COLO829 (cell line): ENCODE data around the gene PTPRN2.

Experiments
- DNase-seq: peaks from one replicate; pipeline ENCODE4 v3.0.0; 2012; ENCODE audit warnings: low spot score

The PTPRN2 gene

DNA sequence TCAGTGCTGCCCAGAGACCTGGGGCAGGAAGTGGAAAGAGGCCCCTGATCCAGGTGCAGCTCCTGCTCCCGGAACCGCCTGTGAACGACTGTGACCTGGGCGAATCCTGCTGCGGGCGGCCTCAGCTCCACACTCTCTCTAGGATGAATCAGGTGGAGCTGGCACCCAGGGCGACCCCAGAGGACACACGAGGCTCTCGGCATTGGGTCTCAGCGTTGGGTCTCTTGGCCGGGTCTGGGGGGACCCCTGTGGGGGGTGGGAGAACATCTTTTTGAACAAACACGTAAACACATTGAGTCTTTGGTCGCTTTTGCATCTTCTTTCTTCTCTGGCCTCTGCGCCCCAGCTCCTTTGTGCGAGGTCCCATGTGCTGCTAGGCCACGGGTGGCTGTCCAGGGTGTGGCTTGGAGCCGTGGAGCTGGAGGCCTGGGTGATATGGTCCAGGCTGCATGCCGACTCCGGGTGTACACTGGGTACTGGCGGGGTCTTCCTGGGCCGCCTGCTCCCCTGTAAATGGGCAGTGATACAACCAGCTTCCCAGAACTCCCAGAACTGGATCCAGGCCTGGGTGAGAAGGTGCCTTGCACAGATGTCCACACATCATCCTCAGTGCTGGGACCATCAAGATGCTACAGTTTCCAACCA lies 815.0 kb downstream of the PTPRN2 start:
- DNase-seq, result no peak

DNA sequence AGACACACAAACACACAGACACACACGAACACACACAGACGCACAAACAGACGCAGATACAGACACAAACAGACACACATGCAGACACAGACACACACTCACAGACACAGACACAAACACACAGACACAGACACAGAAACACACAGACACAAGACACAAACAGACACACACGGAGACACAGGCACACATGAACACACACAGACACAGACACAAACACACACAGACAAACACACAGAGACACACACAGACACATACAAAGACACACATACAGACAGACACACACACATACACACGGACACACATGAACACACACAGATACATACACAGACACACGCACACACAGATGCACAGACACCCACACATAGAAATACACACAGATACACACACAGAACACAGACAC lies 815.9 kb downstream of the PTPRN2 start:
- no peak for DNase-seq

DNA sequence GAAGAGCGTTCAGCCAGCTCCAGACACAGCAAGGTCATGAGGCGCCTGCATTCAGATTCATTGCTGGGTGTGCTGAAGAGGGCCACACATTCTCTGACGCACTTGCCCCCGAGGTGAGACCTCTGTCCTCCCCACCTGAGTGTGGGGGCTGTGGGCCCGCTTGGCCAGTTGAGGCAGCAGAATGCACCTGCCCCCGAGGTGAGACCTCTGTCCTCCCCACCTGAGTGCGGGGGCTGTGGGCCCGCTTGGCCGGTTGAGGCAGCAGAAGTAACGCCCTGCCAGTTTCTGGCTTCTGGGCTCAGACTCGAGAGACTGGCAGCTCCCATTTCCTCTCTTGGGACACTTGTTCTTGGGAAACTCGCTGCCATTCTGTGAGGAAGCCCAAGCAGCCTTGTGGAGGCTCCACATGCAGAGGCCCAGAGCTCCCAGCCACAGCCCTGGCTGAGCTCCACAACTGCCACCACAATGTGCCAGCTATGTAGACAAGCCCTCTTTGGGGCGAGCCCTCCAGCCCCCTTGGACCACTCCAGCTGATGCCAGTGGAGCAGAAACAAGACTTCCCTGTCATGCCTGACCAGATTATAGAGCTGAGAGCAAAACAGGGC lies 816.8 kb downstream of the PTPRN2 start:
- no peak for DNase-seq

DNA sequence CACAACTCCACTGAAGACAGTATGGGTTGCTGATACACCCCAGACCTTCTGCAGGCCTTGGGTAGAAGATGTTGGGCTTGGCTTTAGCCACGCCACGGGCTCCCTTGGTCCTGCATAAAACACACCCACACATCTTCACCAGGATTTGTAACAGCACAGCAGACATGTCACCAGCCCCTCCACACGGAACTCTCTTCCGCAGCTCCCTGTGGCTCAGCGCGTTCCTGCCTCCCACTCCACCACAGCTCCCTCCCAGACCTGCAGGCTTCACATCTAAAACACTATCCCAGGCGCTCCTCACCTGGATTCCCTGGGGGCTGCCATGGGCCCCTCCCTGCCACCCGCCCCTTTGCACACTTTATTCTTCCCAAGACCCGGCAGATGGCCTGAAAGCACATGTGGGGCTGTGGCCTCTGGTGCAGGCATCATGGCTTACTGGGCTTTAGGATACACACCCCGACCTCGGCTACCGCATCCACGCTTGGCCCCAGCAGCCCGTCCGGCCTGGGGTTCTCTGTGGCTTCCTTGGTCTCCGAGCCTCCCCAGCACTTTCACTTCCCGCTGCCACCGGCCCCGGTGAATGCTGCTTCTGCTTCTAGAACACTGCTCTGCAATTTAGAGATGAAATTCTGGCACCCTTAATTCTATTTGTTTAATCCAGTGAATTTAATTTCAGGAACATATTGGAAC lies 818.0 kb downstream of the PTPRN2 start:
- DNase-seq, result no peak

DNA sequence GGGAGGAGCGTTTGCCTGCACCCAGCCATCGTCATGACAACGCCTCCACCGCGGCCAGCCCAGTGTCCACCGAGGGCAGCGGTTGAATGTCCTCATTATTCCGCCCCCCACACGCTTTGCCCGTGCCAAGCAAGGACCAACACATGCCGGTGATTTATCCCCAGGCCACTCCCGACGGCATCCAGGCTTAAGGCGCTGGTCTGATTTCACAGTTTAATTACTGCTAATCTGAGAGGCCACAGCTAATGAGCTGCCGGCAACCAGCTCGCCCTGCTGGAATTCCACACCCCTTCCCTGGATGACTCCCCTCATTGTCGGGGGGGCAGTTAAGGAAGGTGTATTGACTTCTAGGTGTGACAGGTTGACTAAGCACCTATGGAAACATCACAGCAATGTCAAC lies 818.5 kb downstream of the PTPRN2 start:
- no peak for DNase-seq

DNA sequence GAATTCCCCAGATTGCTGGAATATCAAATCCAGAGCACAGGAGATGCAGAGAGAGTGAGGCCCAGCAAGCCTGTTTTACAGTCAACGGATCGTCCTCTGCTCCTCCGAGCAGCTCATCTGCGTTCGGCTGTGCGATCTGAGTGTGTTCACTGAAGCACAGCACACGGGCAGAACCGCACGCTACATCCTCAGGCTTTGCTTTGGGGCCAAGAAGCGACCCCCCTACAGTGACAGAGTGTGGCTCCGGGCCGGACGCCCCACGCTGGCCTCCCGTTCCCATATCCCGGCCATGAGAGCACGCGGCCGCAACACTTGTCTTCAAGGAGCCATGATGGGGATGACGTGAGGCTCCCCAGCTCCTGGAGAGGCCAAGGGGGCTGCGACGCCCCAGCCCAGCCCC lies 819.4 kb downstream of the PTPRN2 start:
- no peak for DNase-seq

DNA sequence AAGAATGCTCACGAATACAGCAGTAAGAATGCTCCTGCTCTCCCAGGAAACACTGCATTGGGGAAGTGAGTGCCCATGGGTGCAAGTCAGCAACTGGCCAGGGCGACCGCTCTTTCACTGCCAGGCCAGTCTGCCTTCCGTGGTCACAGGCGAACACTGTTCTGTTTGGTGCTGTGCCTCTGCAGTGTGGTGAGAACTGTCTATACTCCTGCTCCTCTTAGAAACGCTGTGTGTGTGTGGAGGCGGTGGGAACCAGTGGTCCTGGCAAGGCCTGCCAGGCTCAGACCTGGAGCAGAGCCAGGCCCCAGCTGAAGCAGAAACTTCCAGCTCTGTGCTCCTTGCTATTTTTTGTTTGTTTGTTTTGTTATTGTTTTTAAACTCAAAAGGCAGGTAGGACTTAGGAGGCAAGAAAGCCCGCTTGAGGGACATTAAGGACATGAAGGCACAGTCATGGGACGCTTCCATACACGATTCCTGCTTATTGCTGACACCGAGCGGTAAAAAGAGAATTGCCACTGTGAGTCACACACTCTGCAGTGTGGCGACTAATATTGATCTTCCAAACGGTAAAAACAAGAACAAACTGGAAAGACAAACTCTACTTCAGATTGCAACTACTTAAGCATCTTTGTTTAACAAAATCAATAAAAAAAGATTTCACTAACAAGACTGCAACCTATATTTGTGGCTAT lies 820.0 kb downstream of the PTPRN2 start:
- DNase-seq, result no peak

DNA sequence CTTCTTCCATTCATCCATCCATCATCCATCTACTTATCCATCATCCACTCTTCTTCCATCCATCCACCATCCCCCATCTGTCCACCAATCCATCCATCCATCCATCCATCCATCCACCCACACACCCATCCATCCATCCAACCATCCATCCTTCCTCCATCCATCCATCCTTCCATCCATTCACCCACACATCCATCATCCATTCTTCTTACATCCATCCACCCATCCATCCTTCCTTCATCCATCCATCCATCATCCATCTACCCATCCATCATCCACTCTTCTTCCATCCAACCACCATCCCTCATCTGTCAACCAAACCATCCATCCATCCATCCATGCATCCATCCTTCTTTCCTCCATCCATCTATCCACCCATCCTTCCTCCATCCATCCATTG lies 821.5 kb downstream of the PTPRN2 start:
- no peak for DNase-seq

DNA sequence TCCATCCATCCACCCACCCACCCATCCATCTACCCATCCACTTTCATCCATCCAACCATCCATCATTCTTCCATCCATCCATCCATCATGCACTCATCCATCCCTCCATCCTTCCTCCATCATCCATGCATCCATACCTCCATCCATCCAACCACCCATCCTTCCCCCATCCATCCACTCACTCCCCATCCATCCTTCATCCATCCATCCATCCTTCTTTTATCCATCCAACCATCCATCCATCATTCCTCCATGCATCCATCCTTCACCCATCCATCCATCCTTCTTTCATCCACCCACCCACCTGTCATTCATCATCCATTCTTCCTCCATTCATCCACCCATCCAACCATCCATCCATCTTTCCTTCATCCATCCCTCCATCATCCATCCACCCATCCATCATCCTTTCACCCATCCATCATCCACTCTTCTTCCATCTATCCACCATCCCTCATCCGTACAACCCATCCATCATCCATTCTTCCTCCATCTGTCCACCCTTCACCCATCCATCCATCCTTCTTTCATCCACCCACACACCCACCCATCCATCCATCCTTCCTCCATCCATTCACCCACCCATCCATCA lies 822.6 kb downstream of the PTPRN2 start:
- no peak for DNase-seq

DNA sequence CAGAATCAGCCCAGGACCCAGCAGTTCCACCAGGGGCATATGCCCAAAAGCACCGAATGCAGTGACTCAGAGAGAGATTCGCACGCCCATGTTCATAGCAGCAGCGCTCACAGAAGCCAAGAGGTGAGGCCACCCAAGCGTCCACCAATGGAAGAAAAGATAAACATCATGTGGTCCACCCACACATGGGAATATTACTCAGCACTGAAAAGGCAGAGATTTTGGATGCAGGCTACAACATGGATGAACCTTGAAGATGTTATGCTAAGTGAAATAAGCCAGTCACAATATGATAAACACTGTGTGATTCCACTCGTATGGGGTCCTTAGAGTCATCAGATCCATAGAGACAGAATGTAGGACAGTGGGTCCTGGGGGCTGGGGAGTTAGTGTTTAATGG lies 823.4 kb downstream of the PTPRN2 start:
- DNase-seq, result no peak

DNA sequence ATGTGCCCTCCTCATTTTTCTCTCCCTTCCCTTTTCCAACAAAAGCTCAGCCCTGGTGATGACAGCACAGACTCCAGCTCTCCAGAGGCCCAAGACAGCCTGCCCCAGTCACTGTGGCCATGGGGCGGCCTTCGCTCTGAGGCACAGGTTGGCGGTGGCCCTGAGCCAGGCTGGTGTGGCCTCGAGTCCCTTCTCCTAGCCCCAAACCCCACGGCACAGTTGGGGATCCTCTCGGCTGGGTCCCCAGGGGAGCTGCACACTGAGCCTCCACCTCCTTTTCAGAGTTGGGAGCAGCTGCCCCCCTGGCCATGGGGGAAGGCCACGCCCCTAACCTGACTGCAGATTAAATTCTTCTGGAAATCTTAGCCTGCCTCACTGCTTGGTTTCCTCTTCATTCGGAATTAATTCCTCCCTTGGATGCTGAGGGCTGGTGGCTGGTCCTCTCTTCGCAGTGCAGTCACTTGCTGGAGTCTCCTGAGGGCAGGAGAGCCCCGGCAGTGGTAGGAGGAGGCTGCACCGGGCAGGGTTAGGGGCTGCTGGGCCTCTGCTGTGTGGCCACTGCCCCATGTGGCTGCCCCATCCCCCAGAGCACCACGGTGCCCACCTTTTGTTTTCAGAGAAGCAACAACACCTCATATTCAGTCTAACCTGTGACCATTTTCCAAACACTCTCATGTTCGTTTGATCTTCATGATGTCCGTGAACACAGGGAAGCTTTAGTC lies 824.2 kb downstream of the PTPRN2 start:
- DNase-seq, result no peak

DNA sequence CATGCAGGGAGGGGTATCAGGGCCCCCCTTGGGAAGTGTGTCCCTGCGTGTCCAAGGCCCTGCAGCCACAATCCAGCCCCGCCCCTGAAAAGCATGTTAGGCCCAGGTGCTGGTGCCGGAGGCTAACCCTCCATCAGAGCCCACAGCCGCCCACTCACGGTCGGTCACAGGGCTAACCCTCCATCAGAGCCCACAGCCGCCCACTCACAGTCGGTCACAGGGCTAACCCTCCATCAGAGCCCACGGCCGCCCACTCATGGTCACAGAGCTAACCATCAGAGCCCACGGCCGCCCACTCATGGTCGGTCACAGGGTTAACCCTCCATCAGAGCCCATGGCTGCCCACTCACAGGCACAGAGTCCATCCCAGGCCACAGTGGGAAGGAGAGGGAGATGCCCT lies 824.8 kb downstream of the PTPRN2 start:
- DNase-seq, result no peak

DNA sequence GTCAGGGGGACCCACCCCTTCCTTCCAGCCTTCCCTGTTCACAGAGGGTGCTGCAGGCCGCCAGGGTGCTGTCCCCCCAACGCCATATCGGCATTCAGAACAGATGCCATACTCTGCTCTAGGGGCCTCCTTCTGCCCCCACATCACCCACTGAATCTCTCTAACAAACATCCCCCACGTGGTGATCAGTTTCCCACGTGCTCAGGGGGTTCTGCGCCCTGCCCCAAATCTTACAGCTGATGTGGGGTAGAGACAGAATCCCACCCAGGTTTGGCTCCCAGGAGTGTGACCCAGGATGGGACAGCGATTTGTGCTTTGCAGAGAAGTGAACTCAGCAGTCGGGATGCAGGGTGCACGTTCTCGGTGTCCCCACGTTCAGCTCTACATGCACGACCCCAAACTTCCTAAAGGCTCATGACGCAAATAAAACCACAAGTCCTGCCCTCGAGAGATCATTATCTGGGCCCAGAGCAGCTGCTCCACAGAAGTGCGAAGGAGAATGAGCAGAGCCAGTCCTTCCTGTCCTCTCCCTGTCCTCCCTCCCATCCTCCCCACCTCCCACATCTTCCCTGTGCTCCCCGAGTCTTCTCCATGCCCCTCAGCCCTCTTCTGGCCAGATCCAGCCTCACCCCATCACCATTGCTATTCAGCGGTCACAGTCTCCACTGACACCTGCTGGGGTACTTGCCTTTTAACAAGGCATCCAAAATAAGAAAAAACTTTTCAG lies 827.5 kb downstream of the PTPRN2 start:
- DNase-seq, result no peak

DNA sequence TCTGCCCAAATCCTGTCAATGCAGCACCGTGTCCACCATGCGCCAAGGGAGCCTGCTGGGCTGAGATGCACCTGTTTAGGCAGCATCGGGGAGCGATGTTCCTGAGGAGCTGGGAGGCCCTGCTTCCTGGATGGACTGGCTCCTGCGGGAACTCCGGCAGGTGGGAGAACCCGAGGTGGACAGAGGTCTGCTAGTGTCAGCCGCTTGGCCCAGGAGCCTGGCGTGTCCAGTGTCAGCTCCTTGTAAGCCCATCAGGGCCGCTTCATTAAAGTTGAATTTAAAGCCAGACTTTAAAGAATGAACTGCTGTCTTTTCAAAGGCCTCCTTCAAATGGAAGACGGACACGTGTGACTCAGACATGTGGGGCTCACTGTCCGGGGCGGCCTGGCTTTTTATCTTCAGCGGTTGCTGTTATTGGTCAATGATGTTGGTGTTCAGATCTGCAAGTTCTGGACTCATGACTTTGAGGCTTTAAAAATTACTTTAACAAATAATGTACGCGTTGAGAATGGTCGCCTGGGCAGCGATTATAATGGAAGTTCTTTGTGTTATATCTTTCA lies 828.3 kb downstream of the PTPRN2 start:
- no peak for DNase-seq

DNA sequence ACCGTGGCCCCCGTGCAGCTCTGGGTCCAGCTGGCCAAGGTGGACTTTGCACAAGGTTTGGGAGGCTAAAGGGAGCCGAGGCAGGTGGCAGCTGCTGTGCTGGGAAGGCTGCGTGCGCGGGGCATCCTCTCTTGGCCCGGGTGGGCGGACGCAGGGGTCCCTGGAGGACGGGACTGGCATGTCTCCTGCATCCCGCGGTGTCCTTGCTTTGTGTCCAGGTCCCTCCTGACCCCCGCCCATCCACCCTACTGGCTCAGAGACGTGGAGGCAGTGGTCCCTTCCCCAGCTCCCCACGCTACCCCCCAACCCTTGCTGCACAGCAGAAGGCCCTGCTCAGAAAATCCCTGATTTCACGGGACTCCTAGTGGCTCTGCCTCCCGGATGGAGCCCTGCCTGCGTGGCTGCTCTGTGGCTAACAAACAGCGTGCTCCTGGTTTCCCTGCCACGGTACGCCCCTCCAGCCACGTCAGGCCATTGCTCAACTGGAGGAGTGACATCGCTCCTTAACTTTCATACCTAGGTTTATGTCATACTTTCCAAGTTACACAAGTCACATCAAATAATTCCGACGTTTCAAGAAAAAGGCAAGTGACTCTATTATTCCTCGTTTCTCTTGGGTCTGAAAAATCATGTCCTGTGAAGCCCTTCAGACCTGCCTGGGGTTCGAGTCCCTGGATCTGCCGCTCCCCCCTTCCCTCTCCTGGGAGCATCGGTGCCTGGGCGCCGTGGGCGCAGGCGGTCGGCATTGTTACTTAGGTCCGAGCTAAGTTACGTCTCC lies 829.0 kb downstream of the PTPRN2 start:
- DNase-seq, result no peak

DNA sequence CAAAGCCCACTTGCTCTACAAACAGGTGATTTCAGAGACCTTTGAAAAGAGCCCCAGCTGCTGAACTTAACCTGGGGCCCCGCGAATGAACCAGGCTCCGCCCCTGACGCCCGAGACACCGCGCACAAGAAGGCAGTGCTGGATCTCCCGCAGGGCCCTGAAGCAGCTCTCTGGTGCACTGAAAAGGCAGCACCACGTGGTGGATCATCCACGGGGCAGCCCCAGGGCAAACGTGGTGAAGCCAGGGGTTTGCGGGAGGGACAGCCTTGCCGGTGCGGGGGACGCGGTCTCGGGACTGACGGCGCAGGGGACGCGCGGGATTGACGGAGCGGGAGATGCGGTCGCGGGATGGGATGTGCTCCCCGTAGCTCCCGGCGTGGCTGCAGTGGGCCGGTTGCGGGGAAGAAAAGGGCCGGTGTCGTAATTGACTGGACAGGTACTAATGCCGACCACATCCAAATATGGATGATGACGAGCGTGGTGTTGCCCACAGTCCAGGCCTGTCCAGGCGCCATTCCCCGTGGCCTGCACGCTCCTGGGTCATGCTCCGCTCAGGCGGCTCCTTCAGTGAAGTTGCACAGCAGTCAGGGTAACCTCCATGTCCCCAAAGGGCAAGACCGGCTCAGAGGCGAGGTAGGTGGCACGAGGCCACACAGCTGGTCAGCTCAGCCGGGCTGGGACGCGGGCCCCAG lies 829.7 kb downstream of the PTPRN2 start:
- no peak for DNase-seq

DNA sequence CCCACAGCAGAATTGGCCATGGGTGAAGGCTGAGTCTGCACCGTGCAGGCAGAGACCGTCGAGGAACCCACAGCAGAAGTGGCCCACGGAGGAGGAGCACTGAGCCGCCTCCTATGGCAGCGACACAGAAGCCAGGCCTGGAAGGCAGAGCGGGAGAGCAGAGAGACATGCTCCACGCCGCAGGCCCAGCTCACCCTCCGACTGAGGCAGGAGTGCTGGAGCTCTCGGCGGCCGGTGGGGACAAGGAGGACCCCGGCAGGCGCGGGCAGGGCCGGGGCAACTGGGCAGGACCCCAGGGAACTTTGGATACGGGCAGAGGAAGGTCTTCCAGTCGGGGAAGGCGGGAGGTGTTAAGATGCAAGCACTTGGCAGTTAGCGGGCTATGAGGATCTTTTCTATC lies 830.4 kb downstream of the PTPRN2 start:
- DNase-seq, result no peak

DNA sequence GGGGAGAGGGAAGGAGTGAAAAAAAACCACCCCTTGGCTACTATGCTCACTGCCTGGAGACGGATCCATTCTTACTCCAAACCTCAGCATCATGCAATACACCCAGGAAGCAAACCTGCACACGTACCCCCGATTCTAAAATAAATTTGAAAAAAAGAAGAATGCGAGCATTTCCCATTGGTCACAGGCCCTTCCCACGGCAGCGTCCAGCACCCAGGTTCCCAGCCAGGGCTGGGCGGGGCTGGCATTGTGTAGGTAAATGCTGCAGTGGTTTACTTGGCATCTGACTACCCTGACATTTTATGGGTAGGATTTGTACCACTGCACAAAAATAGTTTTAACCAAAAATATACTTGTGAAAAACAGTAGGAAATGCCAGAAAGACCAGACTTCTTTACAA lies 831.9 kb downstream of the PTPRN2 start:
- no peak for DNase-seq

DNA sequence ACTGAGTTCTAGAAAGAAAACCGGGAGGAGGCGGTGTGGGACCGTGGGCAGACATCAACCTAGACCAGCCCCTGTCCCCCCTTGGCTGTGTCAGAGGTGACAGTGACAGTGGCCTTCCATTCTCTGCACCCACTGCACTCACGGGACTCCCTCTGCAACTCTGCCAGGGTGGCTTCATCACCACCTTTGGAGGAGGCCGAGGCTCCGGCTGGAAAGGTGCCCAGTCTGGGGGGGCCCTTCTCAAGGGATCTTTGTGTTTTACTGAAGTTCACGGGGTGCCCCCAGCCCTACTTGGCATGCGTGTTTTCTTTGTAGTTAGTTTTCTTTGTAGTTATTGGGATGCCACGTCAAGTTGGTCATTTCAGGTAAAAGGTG lies 833.2 kb downstream of the PTPRN2 start:
- no peak for DNase-seq
